HepG2 (cell line): ENCODE data around the gene MRPL27. TPM values are rescaled to one million over a fixed set of nuclear protein-coding genes. Genes with fewer than 3 reads are reported as not detected.

Experiments used
- ASH2L ChIP-seq: fragments of 300-600, 200-600 bp; sonication (generic); IDR thresholded peaks from 2 replicates; pipeline ENCODE4 v1.7.0; 2017; ENCODE audit warnings: low read depth, mild to moderate bottlenecking, moderate library complexity, mixed read lengths, low read length; ENCODE audit not compliant: insufficient read length
- EZH2 ChIP-seq: conservative IDR thresholded peaks from 2 replicates; pipeline ENCODE4 v1.6.1; 2012; ENCODE audit warnings: mild to moderate bottlenecking, low read depth, low read length, moderate library complexity
- GABPB1 ChIP-seq: IDR thresholded peaks from 2 replicates; pipeline ENCODE4 v1.6.1; 2016; ENCODE audit warnings: mild to moderate bottlenecking, missing genetic modification reagents, moderate library complexity, missing compliant biosample characterization
- HDAC6 ChIP-seq: fragments of 200-600 bp; sonication (generic); IDR thresholded peaks from 2 replicates; pipeline ENCODE4 v1.7.0; 2017; ENCODE audit warnings: mild to moderate bottlenecking, antibody characterized with exemption, low read length, low read depth
- IRX3 ChIP-seq: sonication (generic); formaldehyde crosslinking; IDR thresholded peaks from 2 replicates; pipeline ENCODE4 v1.8.1; 2023; ENCODE audit warnings: mild to moderate bottlenecking, low read depth, missing genetic modification reagents, borderline replicate concordance
- MED13 ChIP-seq: sonication (generic); formaldehyde crosslinking; IDR thresholded peaks from 2 replicates; pipeline ENCODE4 v1.5.0; 2020; ENCODE audit warnings: missing genetic modification reagents
- SSRP1 ChIP-seq: IDR thresholded peaks from 2 replicates; pipeline ENCODE4 v1.6.1; 2016; ENCODE audit warnings: control low read depth
- ZNF10 ChIP-seq: sonication (generic); formaldehyde crosslinking; IDR thresholded peaks from 2 replicates; pipeline ENCODE4 v1.4.0; 2020; ENCODE audit warnings: mild to moderate bottlenecking, low read depth, missing genetic modification reagents, borderline replicate concordance
- ZNF383 ChIP-seq: sonication (generic); formaldehyde crosslinking; IDR thresholded peaks from 2 replicates; pipeline ENCODE4 v1.4.0; 2020; ENCODE audit warnings: missing genetic modification reagents, mild to moderate bottlenecking, borderline replicate concordance
- ZNF75D ChIP-seq: sonication (generic); formaldehyde crosslinking; IDR thresholded peaks from 2 replicates; pipeline ENCODE4 v1.8.1; 2023; ENCODE audit warnings: missing genetic modification reagents, mild to moderate bottlenecking, borderline replicate concordance
- polyA plus RNA-seq, 8 experiments: library from polyadenylated mRNA; depleted of rRNA in 3 of 8; stranded (reverse) in 7 of 8; unstranded in 1 of 8; fragments of >200 nt; fragmentation: Illumina TruSeq in 4 of 8; extraction: Trizol in 4 of 8; gene quantifications; 2 replicates each; pipeline versions ENCODE4 v1.2.1 to v1.2.3, GENCODE V29; 2011 to 2016; ENCODE audit warnings: low read depth in 4 of 8, missing spikeins in 1 of 8, mixed read lengths in 1 of 8; ENCODE audit not compliant: insufficient read depth in 1 of 8
- total RNA-seq, 5 experiments: library from RNA; depleted of rRNA; stranded (reverse); fragments of >200 nt; fragmentation: Illumina TruSeq; extraction: Trizol; gene quantifications; 2 replicates each; pipeline ENCODE4 v1.2.3, GENCODE V29; 2016; ENCODE audit warnings: low read depth in 1 of 5
- TF ChIP-seq, protein P1 (sequence below): sonication (generic); formaldehyde crosslinking; IDR thresholded peaks from 2 replicates; pipeline ENCODE4 v1.4.0; 2020; ENCODE audit warnings: mild to moderate bottlenecking, missing genetic modification reagents
- TF ChIP-seq, protein P2 (sequence below): sonication (generic); formaldehyde crosslinking; IDR thresholded peaks from 2 replicates; pipeline ENCODE4 v1.5.0; 2020; ENCODE audit warnings: mild to moderate bottlenecking, missing genetic modification reagents, borderline replicate concordance
- TF ChIP-seq, protein P3 (sequence below): IDR thresholded peaks from 2 replicates; pipeline ENCODE4 v1.6.1; 2018; ENCODE audit warnings: missing genetic modification reagents

The MRPL27 gene
- total and polyA plus RNA-seq, 2 of the 13 experiments (the other 11 are each of a cell fraction or from before 2014, with no cell fraction given) = 137 to 217 TPM

DNA sequence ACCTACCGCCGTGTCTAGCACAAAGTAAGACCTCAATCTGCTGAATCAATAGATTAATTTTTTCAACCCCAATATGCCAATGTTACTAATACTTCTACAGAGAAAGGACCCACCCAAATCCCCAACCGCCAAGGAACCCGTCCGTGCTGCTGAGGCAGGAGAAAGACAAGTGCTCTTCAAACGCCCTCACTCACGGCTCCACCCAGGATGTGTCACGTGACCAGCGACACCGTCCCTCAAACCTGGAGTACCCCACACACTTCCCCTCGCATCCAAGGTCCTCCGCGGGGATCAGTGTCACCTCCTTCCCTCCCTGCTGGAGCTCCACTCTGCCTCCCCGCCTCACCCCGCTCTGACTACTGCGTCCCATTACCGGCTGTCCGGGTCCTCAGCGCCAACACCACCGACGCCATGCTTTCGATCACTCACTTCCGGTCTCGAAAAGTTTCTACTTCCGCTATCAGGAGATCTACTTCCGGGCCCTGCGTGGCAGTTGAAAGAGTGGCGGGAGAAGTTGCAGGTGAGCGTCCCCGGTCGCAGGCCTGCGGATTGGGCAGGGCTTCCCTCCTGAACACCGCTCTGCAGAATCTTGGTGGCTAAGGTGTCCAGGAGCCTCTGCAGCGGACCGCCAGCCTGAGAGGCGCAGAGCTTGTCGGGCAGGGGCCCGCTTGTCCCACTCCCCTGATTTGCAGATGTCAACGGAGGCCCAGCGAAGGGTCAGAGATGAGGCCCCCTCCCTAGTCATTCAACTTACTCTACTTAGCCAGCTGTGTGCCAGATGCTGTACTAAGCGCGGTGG, at the start of gene MRPL27, which contains the start of gene EME1 (continued):
- TF ChIP-seq, protein P1, sequence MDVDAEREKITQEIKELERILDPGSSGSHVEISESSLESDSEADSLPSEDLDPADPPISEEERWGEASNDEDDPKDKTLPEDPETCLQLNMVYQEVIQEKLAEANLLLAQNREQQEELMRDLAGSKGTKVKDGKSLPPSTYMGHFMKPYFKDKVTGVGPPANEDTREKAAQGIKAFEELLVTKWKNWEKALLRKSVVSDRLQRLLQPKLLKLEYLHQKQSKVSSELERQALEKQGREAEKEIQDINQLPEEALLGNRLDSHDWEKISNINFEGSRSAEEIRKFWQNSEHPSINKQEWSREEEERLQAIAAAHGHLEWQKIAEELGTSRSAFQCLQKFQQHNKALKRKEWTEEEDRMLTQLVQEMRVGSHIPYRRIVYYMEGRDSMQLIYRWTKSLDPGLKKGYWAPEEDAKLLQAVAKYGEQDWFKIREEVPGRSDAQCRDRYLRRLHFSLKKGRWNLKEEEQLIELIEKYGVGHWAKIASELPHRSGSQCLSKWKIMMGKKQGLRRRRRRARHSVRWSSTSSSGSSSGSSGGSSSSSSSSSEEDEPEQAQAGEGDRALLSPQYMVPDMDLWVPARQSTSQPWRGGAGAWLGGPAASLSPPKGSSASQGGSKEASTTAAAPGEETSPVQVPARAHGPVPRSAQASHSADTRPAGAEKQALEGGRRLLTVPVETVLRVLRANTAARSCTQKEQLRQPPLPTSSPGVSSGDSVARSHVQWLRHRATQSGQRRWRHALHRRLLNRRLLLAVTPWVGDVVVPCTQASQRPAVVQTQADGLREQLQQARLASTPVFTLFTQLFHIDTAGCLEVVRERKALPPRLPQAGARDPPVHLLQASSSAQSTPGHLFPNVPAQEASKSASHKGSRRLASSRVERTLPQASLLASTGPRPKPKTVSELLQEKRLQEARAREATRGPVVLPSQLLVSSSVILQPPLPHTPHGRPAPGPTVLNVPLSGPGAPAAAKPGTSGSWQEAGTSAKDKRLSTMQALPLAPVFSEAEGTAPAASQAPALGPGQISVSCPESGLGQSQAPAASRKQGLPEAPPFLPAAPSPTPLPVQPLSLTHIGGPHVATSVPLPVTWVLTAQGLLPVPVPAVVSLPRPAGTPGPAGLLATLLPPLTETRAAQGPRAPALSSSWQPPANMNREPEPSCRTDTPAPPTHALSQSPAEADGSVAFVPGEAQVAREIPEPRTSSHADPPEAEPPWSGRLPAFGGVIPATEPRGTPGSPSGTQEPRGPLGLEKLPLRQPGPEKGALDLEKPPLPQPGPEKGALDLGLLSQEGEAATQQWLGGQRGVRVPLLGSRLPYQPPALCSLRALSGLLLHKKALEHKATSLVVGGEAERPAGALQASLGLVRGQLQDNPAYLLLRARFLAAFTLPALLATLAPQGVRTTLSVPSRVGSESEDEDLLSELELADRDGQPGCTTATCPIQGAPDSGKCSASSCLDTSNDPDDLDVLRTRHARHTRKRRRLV = peak; percentile 92
- TF ChIP-seq ZNF10 (CRISPR knock-in tag) (no peak), IRX3 (CRISPR knock-in tag) (peak; percentile 91), SSRP1 (CRISPR knock-in tag) (peak; percentile 79; the same call in 1 of the 2 replicates), GABPB1 (CRISPR knock-in tag) (peak; percentile 100), HDAC6 (no peak), ZNF383 (CRISPR knock-in tag) (peak; percentile 85; the same call in 1 of the 2 replicates), ZNF75D (no peak), EZH2 (no peak), MED13 (CRISPR knock-in tag) (0 out of 2 replicates have a peak, but pooled peaks have one; percentile 58), ASH2L (peak; percentile 99)
- TF ChIP-seq, protein P2, sequence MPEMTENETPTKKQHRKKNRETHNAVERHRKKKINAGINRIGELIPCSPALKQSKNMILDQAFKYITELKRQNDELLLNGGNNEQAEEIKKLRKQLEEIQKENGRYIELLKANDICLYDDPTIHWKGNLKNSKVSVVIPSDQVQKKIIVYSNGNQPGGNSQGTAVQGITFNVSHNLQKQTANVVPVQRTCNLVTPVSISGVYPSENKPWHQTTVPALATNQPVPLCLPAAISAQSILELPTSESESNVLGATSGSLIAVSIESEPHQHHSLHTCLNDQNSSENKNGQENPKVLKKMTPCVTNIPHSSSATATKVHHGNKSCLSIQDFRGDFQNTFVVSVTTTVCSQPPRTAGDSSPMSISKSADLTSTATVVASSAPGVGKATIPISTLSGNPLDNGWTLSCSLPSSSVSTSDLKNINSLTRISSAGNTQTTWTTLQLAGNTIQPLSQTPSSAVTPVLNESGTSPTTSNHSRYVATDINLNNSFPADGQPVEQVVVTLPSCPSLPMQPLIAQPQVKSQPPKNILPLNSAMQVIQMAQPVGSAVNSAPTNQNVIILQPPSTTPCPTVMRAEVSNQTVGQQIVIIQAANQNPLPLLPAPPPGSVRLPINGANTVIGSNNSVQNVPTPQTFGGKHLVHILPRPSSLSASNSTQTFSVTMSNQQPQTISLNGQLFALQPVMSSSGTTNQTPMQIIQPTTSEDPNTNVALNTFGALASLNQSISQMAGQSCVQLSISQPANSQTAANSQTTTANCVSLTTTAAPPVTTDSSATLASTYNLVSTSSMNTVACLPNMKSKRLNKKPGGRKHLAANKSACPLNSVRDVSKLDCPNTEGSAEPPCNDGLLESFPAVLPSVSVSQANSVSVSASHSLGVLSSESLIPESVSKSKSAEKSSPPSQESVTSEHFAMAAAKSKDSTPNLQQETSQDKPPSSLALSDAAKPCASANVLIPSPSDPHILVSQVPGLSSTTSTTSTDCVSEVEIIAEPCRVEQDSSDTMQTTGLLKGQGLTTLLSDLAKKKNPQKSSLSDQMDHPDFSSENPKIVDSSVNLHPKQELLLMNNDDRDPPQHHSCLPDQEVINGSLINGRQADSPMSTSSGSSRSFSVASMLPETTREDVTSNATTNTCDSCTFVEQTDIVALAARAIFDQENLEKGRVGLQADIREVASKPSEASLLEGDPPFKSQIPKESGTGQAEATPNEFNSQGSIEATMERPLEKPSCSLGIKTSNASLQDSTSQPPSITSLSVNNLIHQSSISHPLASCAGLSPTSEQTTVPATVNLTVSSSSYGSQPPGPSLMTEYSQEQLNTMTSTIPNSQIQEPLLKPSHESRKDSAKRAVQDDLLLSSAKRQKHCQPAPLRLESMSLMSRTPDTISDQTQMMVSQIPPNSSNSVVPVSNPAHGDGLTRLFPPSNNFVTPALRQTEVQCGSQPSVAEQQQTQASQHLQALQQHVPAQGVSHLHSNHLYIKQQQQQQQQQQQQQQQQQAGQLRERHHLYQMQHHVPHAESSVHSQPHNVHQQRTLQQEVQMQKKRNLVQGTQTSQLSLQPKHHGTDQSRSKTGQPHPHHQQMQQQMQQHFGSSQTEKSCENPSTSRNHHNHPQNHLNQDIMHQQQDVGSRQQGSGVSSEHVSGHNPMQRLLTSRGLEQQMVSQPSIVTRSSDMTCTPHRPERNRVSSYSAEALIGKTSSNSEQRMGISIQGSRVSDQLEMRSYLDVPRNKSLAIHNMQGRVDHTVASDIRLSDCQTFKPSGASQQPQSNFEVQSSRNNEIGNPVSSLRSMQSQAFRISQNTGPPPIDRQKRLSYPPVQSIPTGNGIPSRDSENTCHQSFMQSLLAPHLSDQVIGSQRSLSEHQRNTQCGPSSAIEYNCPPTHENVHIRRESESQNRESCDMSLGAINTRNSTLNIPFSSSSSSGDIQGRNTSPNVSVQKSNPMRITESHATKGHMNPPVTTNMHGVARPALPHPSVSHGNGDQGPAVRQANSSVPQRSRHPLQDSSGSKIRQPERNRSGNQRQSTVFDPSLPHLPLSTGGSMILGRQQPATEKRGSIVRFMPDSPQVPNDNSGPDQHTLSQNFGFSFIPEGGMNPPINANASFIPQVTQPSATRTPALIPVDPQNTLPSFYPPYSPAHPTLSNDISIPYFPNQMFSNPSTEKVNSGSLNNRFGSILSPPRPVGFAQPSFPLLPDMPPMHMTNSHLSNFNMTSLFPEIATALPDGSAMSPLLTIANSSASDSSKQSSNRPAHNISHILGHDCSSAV (CRISPR knock-in tag) = no peak
- TF ChIP-seq, protein P3, sequence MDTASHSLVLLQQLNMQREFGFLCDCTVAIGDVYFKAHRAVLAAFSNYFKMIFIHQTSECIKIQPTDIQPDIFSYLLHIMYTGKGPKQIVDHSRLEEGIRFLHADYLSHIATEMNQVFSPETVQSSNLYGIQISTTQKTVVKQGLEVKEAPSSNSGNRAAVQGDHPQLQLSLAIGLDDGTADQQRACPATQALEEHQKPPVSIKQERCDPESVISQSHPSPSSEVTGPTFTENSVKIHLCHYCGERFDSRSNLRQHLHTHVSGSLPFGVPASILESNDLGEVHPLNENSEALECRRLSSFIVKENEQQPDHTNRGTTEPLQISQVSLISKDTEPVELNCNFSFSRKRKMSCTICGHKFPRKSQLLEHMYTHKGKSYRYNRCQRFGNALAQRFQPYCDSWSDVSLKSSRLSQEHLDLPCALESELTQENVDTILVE (CRISPR knock-in tag) = peak; percentile 93; the same call in 1 of the 2 replicates
